K562 (cell line): ENCODE data around the gene TFCP2. TPM values are rescaled to one million over a fixed set of nuclear protein-coding genes. Genes with fewer than 3 reads are reported as not detected.
A peak's percentile ranks its signal among the peaks of the same experiment; 100 is the strongest.

Experiments
- C11orf30 ChIP-seq: fragments of 450-650 bp; IDR thresholded peaks from 2 replicates; pipeline ENCODE4 v1.6.1; 2016; ENCODE audit warnings: low read depth, mild to moderate bottlenecking
- CBX8 ChIP-seq: fragments of 200-600 bp; sonication (generic); IDR thresholded peaks from 2 replicates; pipeline ENCODE4 v1.6.1; 2012; ENCODE audit warnings: borderline replicate concordance, mixed run types, low read depth, mild to moderate bottlenecking, moderate library complexity, mixed read lengths, low read length, control low read depth, inconsistent platforms; ENCODE audit not compliant: poor library complexity, severe bottlenecking; ENCODE audit errors: extremely low read depth
- DMBX1 ChIP-seq: fragments of 250-450 bp; sonication (Bioruptor Pico); IDR thresholded peaks from 2 replicates; pipeline ENCODE4 v1.8.0; 2022; ENCODE audit warnings: inconsistent platforms, mild to moderate bottlenecking, moderate library complexity, borderline replicate concordance
- ELF2 ChIP-seq: fragments of 250-450 bp; sonication (Bioruptor Pico); IDR thresholded peaks from 2 replicates; pipeline ENCODE4 v1.5.0; 2021; ENCODE audit warnings: mild to moderate bottlenecking
- KDM4B ChIP-seq, 2 experiments: fragments of 450-650 bp in 1 of 2; sonication (generic) in 1 of 2; IDR thresholded peaks; 2 replicates each; pipeline ENCODE4 v1.6.1; 2016 to 2017; ENCODE audit warnings: borderline replicate concordance in 2 of 2, antibody characterized with exemption in 1 of 2, low read depth in 1 of 2, mild to moderate bottlenecking in 1 of 2
- MAFK ChIP-seq: IDR thresholded peaks from 2 replicates; pipeline ENCODE4 v1.6.1; 2011; ENCODE audit warnings: low read length, improper control_type of control experiment
- MXI1 ChIP-seq: IDR thresholded peaks from 2 replicates; pipeline ENCODE4 v1.6.1; 2011; ENCODE audit warnings: low read depth, mild to moderate bottlenecking, improper control_type of control experiment, low read length
- RB1 ChIP-seq: fragments of 450-650 bp; IDR thresholded peaks from 2 replicates; pipeline ENCODE4 v1.6.1; 2017; ENCODE audit warnings: low read depth, mild to moderate bottlenecking
- SMARCA4 ChIP-seq: fragments of 450-650 bp; IDR thresholded peaks from 2 replicates; pipeline ENCODE4 v1.6.1; 2016
- SMARCA5 ChIP-seq: fragments of 450-650 bp; IDR thresholded peaks from 2 replicates; pipeline ENCODE4 v1.6.1; 2016
- TGIF2 ChIP-seq: sonication (generic); formaldehyde crosslinking; IDR thresholded peaks from 2 replicates; pipeline ENCODE4 v1.8.1; 2022; ENCODE audit warnings: mild to moderate bottlenecking, missing genetic modification reagents, moderate library complexity
- XRCC4 ChIP-seq: IDR thresholded peaks from one replicate; pipeline ENCODE4 v1.6.1; 2011; ENCODE audit not compliant: insufficient read depth, insufficient read length; ENCODE audit errors: extremely low read depth
- ZKSCAN1 ChIP-seq: fragments of 150-350 bp; IDR thresholded peaks from 2 replicates; pipeline ENCODE4 v1.6.1; 2016; ENCODE audit warnings: low read depth, low read length
- ZNF253 ChIP-seq: fragments of 250-450 bp; sonication (Bioruptor Pico); conservative IDR thresholded peaks from 2 replicates; pipeline ENCODE4 v1.6.1; 2021; ENCODE audit warnings: mild to moderate bottlenecking
- polyA plus RNA-seq, 8 experiments: library from polyadenylated mRNA; depleted of rRNA in 4 of 8; stranded (reverse) in 5 of 8; unstranded in 3 of 8; fragments of >200 nt; fragmentation: Nextera tagmentation in 2 of 8; fragmentation: Illumina TruSeq in 1 of 8; extraction: Ambion mirVana in 2 of 8; extraction: Trizol in 1 of 8; gene quantifications; 2 replicates each; pipeline versions ENCODE4 v1.2.1 to v1.2.3, GENCODE V29; 2011 to 2014; ENCODE audit warnings: inconsistent platforms in 1 of 8, missing spikeins in 1 of 8
- total RNA-seq, 7 experiments: library from RNA; depleted of rRNA in 6 of 7; stranded (reverse); fragments of >200 nt in 6 of 7; fragmentation: Illumina TruSeq in 2 of 7; extraction: Trizol in 2 of 7; gene quantifications; 2 replicates each; pipeline versions ENCODE4 v1.2.1 to v1.2.3, GENCODE V29; 2011 to 2021; ENCODE audit warnings: low replicate concordance in 1 of 7
- TF ChIP-seq, protein P1 (sequence below): fragments of 450-650 bp; IDR thresholded peaks from 2 replicates; pipeline ENCODE4 v1.6.1; 2016; ENCODE audit warnings: mild to moderate bottlenecking, moderate library complexity
- TF ChIP-seq, protein P2 (sequence below): fragments of 450-650 bp; formaldehyde crosslinking; IDR thresholded peaks from 2 replicates; pipeline ENCODE4 v1.4.0; 2020; ENCODE audit warnings: mild to moderate bottlenecking

Gene TFCP2
- total and polyA plus RNA-seq, 9 of the 15 experiments (the other 6 are each of a cell fraction or from before 2014, with no cell fraction given): 8.0 to 38.9 (median 19.3) TPM

DNA sequence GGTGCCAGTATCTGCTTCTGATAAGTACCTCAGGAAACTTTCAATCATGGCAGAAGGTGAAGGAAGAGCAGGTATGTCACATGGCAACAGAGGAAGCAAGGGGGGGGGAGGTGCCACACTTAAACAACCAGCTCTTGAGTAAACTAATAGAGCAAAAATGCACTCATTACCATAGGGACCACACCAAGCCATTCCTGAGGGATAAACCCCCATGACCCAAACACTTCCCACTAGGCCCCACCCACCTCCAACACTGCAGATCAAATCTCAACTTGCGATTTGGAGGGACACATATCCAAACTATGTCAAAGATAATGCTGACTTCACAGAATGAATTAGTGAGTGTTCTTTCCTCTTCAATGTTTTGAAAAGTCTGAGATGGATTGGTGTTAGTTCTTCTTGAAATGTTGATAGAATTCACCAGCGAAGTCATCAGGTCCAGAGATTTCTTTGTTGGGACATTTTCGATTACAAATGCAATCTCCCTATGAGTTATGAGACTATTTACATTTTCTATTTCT, 16.6 kb downstream of the TFCP2 start (continued):
- TF ChIP-seq, protein P1, sequence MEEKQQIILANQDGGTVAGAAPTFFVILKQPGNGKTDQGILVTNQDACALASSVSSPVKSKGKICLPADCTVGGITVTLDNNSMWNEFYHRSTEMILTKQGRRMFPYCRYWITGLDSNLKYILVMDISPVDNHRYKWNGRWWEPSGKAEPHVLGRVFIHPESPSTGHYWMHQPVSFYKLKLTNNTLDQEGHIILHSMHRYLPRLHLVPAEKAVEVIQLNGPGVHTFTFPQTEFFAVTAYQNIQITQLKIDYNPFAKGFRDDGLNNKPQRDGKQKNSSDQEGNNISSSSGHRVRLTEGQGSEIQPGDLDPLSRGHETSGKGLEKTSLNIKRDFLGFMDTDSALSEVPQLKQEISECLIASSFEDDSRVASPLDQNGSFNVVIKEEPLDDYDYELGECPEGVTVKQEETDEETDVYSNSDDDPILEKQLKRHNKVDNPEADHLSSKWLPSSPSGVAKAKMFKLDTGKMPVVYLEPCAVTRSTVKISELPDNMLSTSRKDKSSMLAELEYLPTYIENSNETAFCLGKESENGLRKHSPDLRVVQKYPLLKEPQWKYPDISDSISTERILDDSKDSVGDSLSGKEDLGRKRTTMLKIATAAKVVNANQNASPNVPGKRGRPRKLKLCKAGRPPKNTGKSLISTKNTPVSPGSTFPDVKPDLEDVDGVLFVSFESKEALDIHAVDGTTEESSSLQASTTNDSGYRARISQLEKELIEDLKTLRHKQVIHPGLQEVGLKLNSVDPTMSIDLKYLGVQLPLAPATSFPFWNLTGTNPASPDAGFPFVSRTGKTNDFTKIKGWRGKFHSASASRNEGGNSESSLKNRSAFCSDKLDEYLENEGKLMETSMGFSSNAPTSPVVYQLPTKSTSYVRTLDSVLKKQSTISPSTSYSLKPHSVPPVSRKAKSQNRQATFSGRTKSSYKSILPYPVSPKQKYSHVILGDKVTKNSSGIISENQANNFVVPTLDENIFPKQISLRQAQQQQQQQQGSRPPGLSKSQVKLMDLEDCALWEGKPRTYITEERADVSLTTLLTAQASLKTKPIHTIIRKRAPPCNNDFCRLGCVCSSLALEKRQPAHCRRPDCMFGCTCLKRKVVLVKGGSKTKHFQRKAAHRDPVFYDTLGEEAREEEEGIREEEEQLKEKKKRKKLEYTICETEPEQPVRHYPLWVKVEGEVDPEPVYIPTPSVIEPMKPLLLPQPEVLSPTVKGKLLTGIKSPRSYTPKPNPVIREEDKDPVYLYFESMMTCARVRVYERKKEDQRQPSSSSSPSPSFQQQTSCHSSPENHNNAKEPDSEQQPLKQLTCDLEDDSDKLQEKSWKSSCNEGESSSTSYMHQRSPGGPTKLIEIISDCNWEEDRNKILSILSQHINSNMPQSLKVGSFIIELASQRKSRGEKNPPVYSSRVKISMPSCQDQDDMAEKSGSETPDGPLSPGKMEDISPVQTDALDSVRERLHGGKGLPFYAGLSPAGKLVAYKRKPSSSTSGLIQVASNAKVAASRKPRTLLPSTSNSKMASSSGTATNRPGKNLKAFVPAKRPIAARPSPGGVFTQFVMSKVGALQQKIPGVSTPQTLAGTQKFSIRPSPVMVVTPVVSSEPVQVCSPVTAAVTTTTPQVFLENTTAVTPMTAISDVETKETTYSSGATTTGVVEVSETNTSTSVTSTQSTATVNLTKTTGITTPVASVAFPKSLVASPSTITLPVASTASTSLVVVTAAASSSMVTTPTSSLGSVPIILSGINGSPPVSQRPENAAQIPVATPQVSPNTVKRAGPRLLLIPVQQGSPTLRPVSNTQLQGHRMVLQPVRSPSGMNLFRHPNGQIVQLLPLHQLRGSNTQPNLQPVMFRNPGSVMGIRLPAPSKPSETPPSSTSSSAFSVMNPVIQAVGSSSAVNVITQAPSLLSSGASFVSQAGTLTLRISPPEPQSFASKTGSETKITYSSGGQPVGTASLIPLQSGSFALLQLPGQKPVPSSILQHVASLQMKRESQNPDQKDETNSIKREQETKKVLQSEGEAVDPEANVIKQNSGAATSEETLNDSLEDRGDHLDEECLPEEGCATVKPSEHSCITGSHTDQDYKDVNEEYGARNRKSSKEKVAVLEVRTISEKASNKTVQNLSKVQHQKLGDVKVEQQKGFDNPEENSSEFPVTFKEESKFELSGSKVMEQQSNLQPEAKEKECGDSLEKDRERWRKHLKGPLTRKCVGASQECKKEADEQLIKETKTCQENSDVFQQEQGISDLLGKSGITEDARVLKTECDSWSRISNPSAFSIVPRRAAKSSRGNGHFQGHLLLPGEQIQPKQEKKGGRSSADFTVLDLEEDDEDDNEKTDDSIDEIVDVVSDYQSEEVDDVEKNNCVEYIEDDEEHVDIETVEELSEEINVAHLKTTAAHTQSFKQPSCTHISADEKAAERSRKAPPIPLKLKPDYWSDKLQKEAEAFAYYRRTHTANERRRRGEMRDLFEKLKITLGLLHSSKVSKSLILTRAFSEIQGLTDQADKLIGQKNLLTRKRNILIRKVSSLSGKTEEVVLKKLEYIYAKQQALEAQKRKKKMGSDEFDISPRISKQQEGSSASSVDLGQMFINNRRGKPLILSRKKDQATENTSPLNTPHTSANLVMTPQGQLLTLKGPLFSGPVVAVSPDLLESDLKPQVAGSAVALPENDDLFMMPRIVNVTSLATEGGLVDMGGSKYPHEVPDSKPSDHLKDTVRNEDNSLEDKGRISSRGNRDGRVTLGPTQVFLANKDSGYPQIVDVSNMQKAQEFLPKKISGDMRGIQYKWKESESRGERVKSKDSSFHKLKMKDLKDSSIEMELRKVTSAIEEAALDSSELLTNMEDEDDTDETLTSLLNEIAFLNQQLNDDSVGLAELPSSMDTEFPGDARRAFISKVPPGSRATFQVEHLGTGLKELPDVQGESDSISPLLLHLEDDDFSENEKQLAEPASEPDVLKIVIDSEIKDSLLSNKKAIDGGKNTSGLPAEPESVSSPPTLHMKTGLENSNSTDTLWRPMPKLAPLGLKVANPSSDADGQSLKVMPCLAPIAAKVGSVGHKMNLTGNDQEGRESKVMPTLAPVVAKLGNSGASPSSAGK: no peak
- TF ChIP-seq DMBX1 (no peak), ELF2 (CRISPR knock-in tag) (no peak), SMARCA4 (no peak), RB1 (no peak), MXI1 (no peak), CBX8 (no peak), C11orf30 (peak; percentile 76), ZNF253 (CRISPR knock-in tag) (no peak), SMARCA5 (no peak), XRCC4 (no peak), TGIF2 (CRISPR knock-in tag) (no peak), KDM4B (IDR thresholded peaks at IDR 0.05; ENCODE audit: borderline replicate concordance in 2 of 2, low read depth in 1 of 2) (no peak), ZKSCAN1 (no peak), MAFK (peak; percentile 34; the same call in 1 of the 2 replicates)
- TF ChIP-seq, protein P2, sequence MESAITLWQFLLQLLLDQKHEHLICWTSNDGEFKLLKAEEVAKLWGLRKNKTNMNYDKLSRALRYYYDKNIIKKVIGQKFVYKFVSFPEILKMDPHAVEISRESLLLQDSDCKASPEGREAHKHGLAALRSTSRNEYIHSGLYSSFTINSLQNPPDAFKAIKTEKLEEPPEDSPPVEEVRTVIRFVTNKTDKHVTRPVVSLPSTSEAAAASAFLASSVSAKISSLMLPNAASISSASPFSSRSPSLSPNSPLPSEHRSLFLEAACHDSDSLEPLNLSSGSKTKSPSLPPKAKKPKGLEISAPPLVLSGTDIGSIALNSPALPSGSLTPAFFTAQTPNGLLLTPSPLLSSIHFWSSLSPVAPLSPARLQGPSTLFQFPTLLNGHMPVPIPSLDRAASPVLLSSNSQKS (CRISPR knock-in tag): no peak
